NCI-H1436 treated with DMSO at 0.1 percent for 48 hours (cell line): ENCODE measurements around the gene CSN1S1.

ENCODE experiments used
- DNase-seq: peaks from one replicate; lab custom pipeline; 2025; lab: John Stamatoyannopoulos, UW

CSN1S1 gene

GRCh38 chr4:69994782-69995181 lies 63.9 kb downstream of the CSN1S1 start:
- DNase-seq = no peak

- no peak for DNase-seq
Observed at GRCh38 chr4:69995526-69996016, 64.7 kb downstream of the CSN1S1 start, which contains the start of gene STATH. TSS of gene STATH (plus strand) at chr4:69995966. CDS start at chr4:69998438, 2,472 bp downstream.
